Activated naive CD8-positive, alpha-beta T cell treated with anti-CD3 and anti-CD28 coated beads, Interleukin-2, amount 10 ng/mL, durations not matched to agents 7 days and 5 days (primary cell): Measurements from ENCODE around the gene ADGRG6. TPM values are rescaled to one million over a fixed set of nuclear protein-coding genes. Genes with fewer than 3 reads are reported as not detected.
A peak's percentile ranks its signal among the peaks of the same experiment; 100 is the strongest.

Experiments used
- ATAC-seq: fragments of 150-1000 bp; cut with Tn5 transposase; one replicate; pipeline ENCODE4 v1.10.0; 2021; ENCODE audit warnings: low read depth, moderate library complexity
- POLR2A ChIA-PET: fragments of 350-600 bp; sonication (Branson Sonifier 250); formaldehyde crosslinking; loops from one replicate; lab custom pipeline; 2021; ENCODE audit warnings: antibody characterized with exemption; lab: Charles Lee
- DNase-seq: peaks from one replicate; pipeline ENCODE4 v3.0.0; 2021
- H3K27ac Mint-ChIP-seq: one replicate; pipeline ENCODE4 v1.8.0; 2022; ENCODE audit warnings: mild to moderate bottlenecking, mixed read lengths
- H3K27me3 Mint-ChIP-seq: one replicate; pipeline ENCODE4 v1.8.0; 2022; ENCODE audit warnings: mild to moderate bottlenecking, moderate library complexity, mixed read lengths
- H3K36me3 Mint-ChIP-seq: one replicate; pipeline ENCODE4 v1.8.0; 2021; ENCODE audit warnings: mild to moderate bottlenecking, mixed read lengths
- H3K4me1 Mint-ChIP-seq: one replicate; pipeline ENCODE4 v1.8.0; 2021; ENCODE audit warnings: mixed read lengths
- H3K4me3 Mint-ChIP-seq: one replicate; pipeline ENCODE4 v1.8.0; 2022; ENCODE audit warnings: mild to moderate bottlenecking, moderate library complexity, mixed read lengths
- H3K9me3 Mint-ChIP-seq: one replicate; pipeline ENCODE4 v1.8.0; 2021; ENCODE audit warnings: mixed read lengths
- total RNA-seq, 2 experiments: library from RNA; stranded (reverse); gene quantifications; one replicate each; pipeline ENCODE4 v1.2.3, GENCODE V29; 2021

Gene ADGRG6
- total RNA-seq, 2 experiments from 2014 or later = 0.91 to 1.2 TPM

- H3K4me1 Mint-ChIP-seq = no peaks in the 10 kb centered on the region
- H3K36me3 Mint-ChIP-seq = no peaks in the 10 kb centered on the region
- H3K9me3 Mint-ChIP-seq = peaks cover 9% of the 10 kb centered on the region
- peaks cover 3% of the 10 kb centered on the region for H3K27me3 Mint-ChIP-seq
- DNase-seq (no peak), ATAC-seq (no peak)
- POLR2A ChIA-PET = no interaction called here
- no peak overlapping the region for H3K4me3 Mint-ChIP-seq
- H3K27ac Mint-ChIP-seq = no peak overlapping the region
Measured at GRCh38 chr6:142350309-142350708, 48.5 kb downstream of the ADGRG6 start.

GRCh38 chr6:142353690-142354089, 51.9 kb downstream of the ADGRG6 start:
- Mint-ChIP-seq H3K4me1 (peaks cover 13% of the 10 kb centered on the region), H3K36me3 (no peaks in the 10 kb centered on the region), H3K27ac (no peak overlapping the region), H3K9me3 (peaks cover 9% of the 10 kb centered on the region), H3K27me3 (no peaks in the 10 kb centered on the region), H3K4me3 (no peak overlapping the region)
- ATAC-seq (no peak), DNase-seq (no peak)
- POLR2A ChIA-PET = no interaction called here

DNA sequence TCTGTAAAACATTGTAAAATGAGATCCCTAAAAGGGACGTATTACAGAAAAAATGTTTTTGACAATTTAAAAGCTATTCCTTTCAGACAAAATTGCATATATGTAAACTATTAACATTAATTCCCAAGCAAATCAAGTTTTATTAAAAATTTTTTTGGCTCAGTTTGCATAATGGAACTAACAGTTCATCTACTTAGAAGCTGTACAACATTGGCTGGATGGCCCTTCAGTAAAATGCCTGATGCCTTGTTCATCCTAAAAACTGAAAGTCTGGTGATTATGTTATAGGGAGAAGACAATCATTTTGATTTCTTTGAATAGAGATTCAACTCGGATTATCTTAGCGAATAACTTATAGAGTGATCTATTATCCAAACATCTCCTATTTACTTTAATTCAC, 52.8 kb downstream of the ADGRG6 start:
- POLR2A ChIA-PET = no interaction called here
- no peak overlapping the region for H3K27ac Mint-ChIP-seq
- DNase-seq = no peak
- no peak overlapping the region for H3K4me3 Mint-ChIP-seq
- H3K9me3 Mint-ChIP-seq = peaks cover 9% of the 10 kb centered on the region
- no peak for ATAC-seq
- no peaks in the 10 kb centered on the region for H3K36me3 Mint-ChIP-seq
- H3K27me3 Mint-ChIP-seq = no peaks in the 10 kb centered on the region
- peaks cover 13% of the 10 kb centered on the region for H3K4me1 Mint-ChIP-seq

DNA sequence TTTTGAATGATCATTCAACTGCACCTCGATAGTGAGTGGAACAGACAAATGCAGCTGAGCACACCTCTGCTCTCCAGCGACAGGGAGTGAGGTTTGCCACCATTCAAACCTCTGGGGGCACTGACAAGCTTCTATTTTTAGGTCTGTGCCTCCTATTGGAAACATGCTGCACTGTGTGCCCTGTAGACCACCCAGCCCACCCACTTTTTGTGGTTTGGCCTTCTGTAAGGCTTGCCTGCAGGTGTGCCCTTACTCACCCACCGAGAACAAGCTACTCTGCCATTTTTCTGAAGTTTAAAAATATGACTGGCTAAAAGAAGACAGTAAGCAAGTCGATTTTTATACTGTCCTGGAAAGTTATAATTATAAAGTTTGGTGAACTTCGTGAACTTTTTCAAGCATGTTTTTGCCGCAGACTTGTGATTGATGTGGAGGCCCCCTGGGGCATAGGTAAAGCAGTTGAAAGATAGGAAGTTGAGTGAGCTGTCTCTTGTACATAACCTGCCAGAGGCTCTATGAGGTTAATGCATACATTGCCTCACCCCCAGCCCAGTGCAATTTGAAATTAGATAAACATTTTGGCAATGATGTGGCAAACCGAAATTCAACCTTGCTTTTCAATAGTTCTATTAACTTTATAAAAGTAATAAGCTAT, 53.8 kb downstream of the ADGRG6 start:
- no peak overlapping the region for H3K4me3 Mint-ChIP-seq
- POLR2A ChIA-PET = no interaction called here

DNA sequence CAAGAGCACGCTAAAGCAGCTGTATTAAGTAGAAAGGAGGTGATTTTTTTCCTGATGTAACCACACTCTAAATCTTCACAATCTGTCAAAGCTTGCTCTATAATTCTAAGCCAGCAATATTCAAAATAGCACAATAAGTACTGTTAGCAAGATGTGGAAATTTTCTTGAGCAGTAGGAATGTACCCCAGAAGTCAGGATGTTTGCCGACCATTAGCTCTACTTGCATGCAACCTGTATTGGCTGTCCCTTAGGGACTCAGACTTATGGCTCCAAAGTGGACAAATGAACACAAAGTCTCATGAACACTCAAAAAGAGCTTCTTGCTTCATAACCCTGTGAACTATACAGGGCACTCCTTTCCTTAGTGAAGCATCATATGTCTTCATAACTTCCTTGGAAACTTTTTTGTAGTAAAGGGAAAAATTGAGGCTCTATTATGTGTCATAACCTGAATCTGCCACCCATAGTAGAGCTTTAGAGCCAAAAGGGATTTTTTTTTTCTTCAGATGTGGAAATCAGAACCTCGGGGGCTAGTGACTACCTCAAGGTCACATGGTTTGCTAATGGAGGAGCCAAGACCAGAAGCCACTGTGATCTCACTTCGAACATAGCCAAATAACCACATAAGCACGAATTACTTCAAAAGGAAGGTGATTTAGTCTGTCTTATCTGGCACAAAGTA, 54.5 kb downstream of the ADGRG6 start:
- POLR2A ChIA-PET = no interaction called here
- Mint-ChIP-seq H3K36me3 (no peaks in the 10 kb centered on the region), H3K9me3 (peaks cover 6% of the 10 kb centered on the region), H3K27ac (no peak overlapping the region), H3K4me3 (no peak overlapping the region), H3K27me3 (no peaks in the 10 kb centered on the region), H3K4me1 (peaks cover 13% of the 10 kb centered on the region)
- no peak for DNase-seq
- peak; percentile 41 for ATAC-seq

More for the DNA sequence above, 53.8 kb downstream of the ADGRG6 start:
- Mint-ChIP-seq H3K4me1 (peaks cover 13% of the 10 kb centered on the region), H3K36me3 (no peaks in the 10 kb centered on the region), H3K27ac (peak overlapping the region; percentile 40), H3K27me3 (no peaks in the 10 kb centered on the region), H3K9me3 (peaks cover 9% of the 10 kb centered on the region)
- peak; percentile 72 for ATAC-seq
- DNase-seq = no peak

GRCh38 chr6:142356884-142357225, 55.0 kb downstream of the ADGRG6 start:
- H3K36me3 Mint-ChIP-seq = no peaks in the 10 kb centered on the region
- H3K4me3 Mint-ChIP-seq = no peak overlapping the region
- H3K27ac Mint-ChIP-seq = no peak overlapping the region
- peaks cover 13% of the 10 kb centered on the region for H3K4me1 Mint-ChIP-seq
- ATAC-seq = no peak
- H3K27me3 Mint-ChIP-seq = no peaks in the 10 kb centered on the region
- H3K9me3 Mint-ChIP-seq = peaks cover 4% of the 10 kb centered on the region
- no peak for DNase-seq
- POLR2A ChIA-PET = no interaction called here

DNA sequence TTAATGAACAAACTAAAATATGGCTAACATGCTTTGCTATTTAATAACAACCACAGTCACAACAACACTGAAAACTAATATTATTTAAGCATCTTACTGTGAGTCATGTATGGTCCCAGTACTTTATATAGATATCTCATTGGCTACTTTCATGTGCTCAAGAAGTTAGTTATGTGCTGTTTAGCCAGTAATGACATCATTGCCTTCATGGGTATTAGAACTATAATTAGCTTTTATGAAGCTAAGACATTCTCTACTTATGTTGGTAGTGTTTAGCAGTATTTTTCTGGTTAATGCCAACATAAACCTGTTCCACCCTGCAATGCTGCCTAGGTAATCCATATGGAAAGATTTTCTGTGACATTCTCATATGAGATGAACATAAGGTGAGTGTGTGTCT, 56.1 kb downstream of the ADGRG6 start:
- Mint-ChIP-seq H3K27me3 (no peaks in the 10 kb centered on the region), H3K36me3 (no peaks in the 10 kb centered on the region)

DNA sequence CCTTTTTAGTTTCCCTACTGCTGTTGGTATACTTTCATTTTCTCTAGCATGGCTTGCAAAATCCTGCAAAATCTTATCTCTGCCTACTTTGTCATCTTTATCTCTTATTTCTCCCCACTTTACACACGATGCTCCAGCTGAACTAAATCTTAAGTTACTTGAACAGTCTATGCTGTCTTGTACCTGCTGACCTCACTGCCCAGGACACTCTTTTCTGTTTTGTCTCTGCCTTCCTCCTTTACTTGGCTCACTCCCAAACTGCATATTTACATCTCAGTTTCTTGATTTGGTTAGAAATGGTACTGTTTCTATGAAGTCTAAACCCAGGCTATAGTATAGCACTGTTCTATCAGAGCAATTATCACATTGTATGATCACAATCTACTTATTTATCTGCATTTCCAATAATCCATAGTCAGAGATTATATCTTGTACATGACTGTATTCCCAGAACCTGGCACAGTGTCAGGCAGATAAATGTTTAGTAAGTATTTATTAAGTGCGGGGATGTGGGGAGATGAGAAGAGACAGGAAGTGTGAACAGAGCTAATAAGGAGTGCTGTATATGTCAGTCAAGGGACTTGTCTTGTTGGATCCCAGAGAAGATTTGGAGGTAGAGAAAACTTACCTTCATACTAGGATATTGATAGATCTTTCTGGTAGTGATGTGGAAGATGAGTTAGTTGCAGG, 57.6 kb downstream of the ADGRG6 start:
- Mint-ChIP-seq H3K4me3 (no peak overlapping the region), H3K27me3 (no peaks in the 10 kb centered on the region), H3K36me3 (no peaks in the 10 kb centered on the region), H3K27ac (no peak overlapping the region), H3K4me1 (peaks cover 13% of the 10 kb centered on the region), H3K9me3 (peaks cover 1% of the 10 kb centered on the region)
- ATAC-seq (no peak), DNase-seq (no peak)
- POLR2A ChIA-PET = no interaction called here

More for the DNA sequence above, 56.1 kb downstream of the ADGRG6 start:
- DNase-seq (no peak), ATAC-seq (no peak)
- no peak overlapping the region for H3K4me3 Mint-ChIP-seq
- POLR2A ChIA-PET = no interaction called here
- H3K27ac Mint-ChIP-seq = no peak overlapping the region
- H3K9me3 Mint-ChIP-seq = peaks cover 1% of the 10 kb centered on the region
- peaks cover 13% of the 10 kb centered on the region for H3K4me1 Mint-ChIP-seq

DNA sequence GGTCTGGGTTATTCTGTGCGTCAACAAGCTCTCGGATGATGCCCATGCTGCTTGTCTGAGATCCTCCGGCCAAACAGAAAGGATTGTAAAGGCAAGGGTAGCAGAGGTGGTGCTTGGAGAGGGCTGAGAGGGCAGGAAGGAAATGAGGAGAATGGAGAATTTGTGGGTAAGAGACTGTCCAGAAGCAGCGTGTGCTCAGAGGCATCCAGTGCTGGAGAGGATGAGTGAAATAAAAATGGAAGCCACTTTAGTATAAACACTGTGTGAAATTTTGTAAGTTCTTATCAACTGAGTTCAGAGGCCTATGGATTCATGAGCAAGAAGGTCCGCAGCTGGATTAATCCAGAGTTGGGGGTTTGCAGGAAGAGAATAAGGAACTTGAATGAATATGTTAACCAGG, 59.5 kb downstream of the ADGRG6 start:
- peaks cover 1% of the 10 kb centered on the region for H3K9me3 Mint-ChIP-seq
- DNase-seq = no peak
- POLR2A ChIA-PET = no interaction called here
- no peak overlapping the region for H3K27ac Mint-ChIP-seq
- no peaks in the 10 kb centered on the region for H3K36me3 Mint-ChIP-seq
- no peaks in the 10 kb centered on the region for H3K27me3 Mint-ChIP-seq
- no peak for ATAC-seq
- peaks cover 5% of the 10 kb centered on the region for H3K4me1 Mint-ChIP-seq
- no peak overlapping the region for H3K4me3 Mint-ChIP-seq

- ATAC-seq (no peak), DNase-seq (no peak)
- H3K4me3 Mint-ChIP-seq = no peak overlapping the region
- peaks cover 1% of the 10 kb centered on the region for H3K9me3 Mint-ChIP-seq
- POLR2A ChIA-PET = no interaction called here
- no peak overlapping the region for H3K27ac Mint-ChIP-seq
- no peaks in the 10 kb centered on the region for H3K36me3 Mint-ChIP-seq
- no peaks in the 10 kb centered on the region for H3K27me3 Mint-ChIP-seq
- H3K4me1 Mint-ChIP-seq = peaks cover under 1% of the 10 kb centered on the region
Measured at GRCh38 chr6:142361779-142362750, 60.3 kb downstream of the ADGRG6 start.

- Mint-ChIP-seq H3K27ac (no peak overlapping the region), H3K9me3 (peaks cover 1% of the 10 kb centered on the region), H3K27me3 (no peaks in the 10 kb centered on the region), H3K4me1 (no peaks in the 10 kb centered on the region), H3K36me3 (no peaks in the 10 kb centered on the region), H3K4me3 (no peak overlapping the region)
- no peak for DNase-seq
- POLR2A ChIA-PET = no interaction called here
- no peak for ATAC-seq
Measured at GRCh38 chr6:142367061-142367460, 65.3 kb downstream of the ADGRG6 start.

GRCh38 chr6:142367501-142368018, 65.8 kb downstream of the ADGRG6 start:
- Mint-ChIP-seq H3K9me3 (no peaks in the 10 kb centered on the region), H3K4me1 (no peaks in the 10 kb centered on the region), H3K4me3 (no peak overlapping the region), H3K36me3 (no peaks in the 10 kb centered on the region), H3K27ac (no peak overlapping the region), H3K27me3 (no peaks in the 10 kb centered on the region)
- ATAC-seq (no peak), DNase-seq (no peak)
- POLR2A ChIA-PET = no interaction called here

GRCh38 chr6:142369266-142369665, 67.5 kb downstream of the ADGRG6 start:
- Mint-ChIP-seq H3K4me3 (no peak overlapping the region), H3K27ac (no peak overlapping the region), H3K27me3 (no peaks in the 10 kb centered on the region), H3K4me1 (no peaks in the 10 kb centered on the region), H3K36me3 (no peaks in the 10 kb centered on the region), H3K9me3 (no peaks in the 10 kb centered on the region)
- DNase-seq (no peak), ATAC-seq (no peak)
- POLR2A ChIA-PET = no interaction called here
